Measurements from ENCODE around the gene DIP2C.
A peak's percentile ranks its signal among the peaks of the same experiment; 100 is the strongest.

Gene DIP2C

GRCh38 chr10:288316-289200 lies 400.9 kb downstream of the DIP2C start:
- Histone ChIP-seq H3K36me3 (ENCODE audit: control insufficient read depth, insufficient read depth, low read length) (no peaks in the 10 kb centered on the region), H3K4me3 (replicated peaks; ENCODE audit: low read depth, low read length) (no peak overlapping the region), H3K27me3 (replicated peaks; ENCODE audit: control insufficient read depth, insufficient read depth, low read length) (no peaks in the 10 kb centered on the region; the same call in 1 of the 2 replicates)
- no peak for DNase-seq (ENCODE audit: extremely low read depth, insufficient read length)
- no peak for TF ChIP-seq CTCF (IDR thresholded peaks at IDR 0.05; ENCODE audit: insufficient read depth, low read length, poor library complexity, severe bottlenecking)

DNA sequence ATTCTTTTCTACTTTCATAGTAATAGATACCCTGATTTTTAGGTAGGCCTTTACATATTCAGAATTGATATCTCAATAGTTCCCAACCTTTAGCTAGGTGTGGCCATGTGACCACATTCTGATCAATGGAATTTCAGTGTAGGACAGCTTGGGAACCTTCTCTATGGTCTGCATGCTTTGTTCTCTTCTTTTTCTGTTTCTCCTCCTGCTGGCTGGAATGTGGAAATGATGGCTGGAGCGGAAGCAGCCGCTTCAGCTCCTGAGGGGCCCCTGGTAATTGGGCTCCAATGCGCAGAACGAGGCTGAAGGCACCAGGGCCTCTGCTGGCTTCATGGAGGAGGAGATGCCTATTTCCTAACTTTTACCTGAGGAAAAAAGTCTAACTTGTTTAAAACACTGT lies 401.7 kb downstream of the DIP2C start:
- no peak overlapping the region for H3K4me3 ChIP-seq (replicated peaks; ENCODE audit: low read depth, low read length)
- H3K36me3 ChIP-seq (ENCODE audit: control insufficient read depth, insufficient read depth, low read length), result no peaks in the 10 kb centered on the region
- H3K27me3 ChIP-seq (replicated peaks; ENCODE audit: control insufficient read depth, insufficient read depth, low read length), result no peaks in the 10 kb centered on the region
- no peak for TF ChIP-seq CTCF (IDR thresholded peaks at IDR 0.05; ENCODE audit: insufficient read depth, low read length, poor library complexity, severe bottlenecking)
- no peak for DNase-seq (ENCODE audit: extremely low read depth, insufficient read length)

GRCh38 chr10:287026-287709 lies 402.3 kb downstream of the DIP2C start:
- DNase-seq (ENCODE audit: extremely low read depth, insufficient read length), result no peak
- TF ChIP-seq CTCF (IDR thresholded peaks at IDR 0.05; ENCODE audit: insufficient read depth, low read length, poor library complexity, severe bottlenecking), result no peak
- Histone ChIP-seq H3K27me3 (replicated peaks; ENCODE audit: control insufficient read depth, insufficient read depth, low read length) (no peaks in the 10 kb centered on the region), H3K36me3 (ENCODE audit: control insufficient read depth, insufficient read depth, low read length) (no peaks in the 10 kb centered on the region), H3K4me3 (replicated peaks; ENCODE audit: low read depth, low read length) (no peak overlapping the region)

DNA sequence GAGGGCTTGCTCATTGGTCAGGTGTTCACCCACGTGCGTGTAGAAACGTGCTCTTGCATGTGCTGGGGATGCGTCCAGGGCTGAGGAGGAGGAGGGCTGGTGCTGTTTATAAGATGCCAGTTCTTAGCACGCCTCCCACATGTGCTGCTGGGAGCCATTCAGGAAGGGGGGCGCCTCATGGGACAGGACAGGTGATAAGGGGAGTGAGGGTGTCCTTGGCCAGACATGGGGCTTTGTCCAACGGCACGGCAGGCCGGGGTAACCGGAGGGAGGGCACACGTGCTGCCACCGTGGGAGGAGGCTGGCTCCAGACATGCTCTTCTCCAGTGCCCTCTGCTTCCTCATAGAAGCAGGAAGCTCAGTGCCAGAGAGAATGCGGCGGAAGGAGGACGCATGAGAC lies 404.3 kb downstream of the DIP2C start:
- H3K36me3 ChIP-seq (ENCODE audit: control insufficient read depth, insufficient read depth, low read length), result no peaks in the 10 kb centered on the region
- DNase-seq (ENCODE audit: extremely low read depth, insufficient read length), result no peak
- TF ChIP-seq CTCF (IDR thresholded peaks at IDR 0.05; ENCODE audit: insufficient read depth, low read length, poor library complexity, severe bottlenecking), result no peak

GRCh38 chr10:283916-284356 lies 405.5 kb downstream of the DIP2C start:
- DNase-seq (ENCODE audit: extremely low read depth, insufficient read length), result peak; percentile 65
- Histone ChIP-seq H3K36me3 (ENCODE audit: control insufficient read depth, insufficient read depth, low read length) (no peaks in the 10 kb centered on the region), H3K4me3 (replicated peaks; ENCODE audit: low read depth, low read length) (no peak overlapping the region), H3K27me3 (replicated peaks; ENCODE audit: control insufficient read depth, insufficient read depth, low read length) (no peaks in the 10 kb centered on the region)
- peak; percentile 9 for TF ChIP-seq CTCF (IDR thresholded peaks at IDR 0.05; ENCODE audit: insufficient read depth, low read length, poor library complexity, severe bottlenecking)

More for the DNA sequence above, 404.3 kb downstream of the DIP2C start:
- no peak overlapping the region for H3K4me3 ChIP-seq (replicated peaks; ENCODE audit: low read depth, low read length)
- H3K27me3 ChIP-seq (replicated peaks; ENCODE audit: control insufficient read depth, insufficient read depth, low read length), result no peaks in the 10 kb centered on the region
